SK-N-SH (cell line): ENCODE results near the gene CLK1. TPM values are rescaled to one million over a fixed set of nuclear protein-coding genes. Genes with fewer than 3 reads are reported as not detected.

ENCODE experiments used
- CTCF ChIA-PET: fragments of 300-600, 350-600 bp; formaldehyde crosslinking; extraction: SDS; loops from one replicate; lab custom pipeline; 2021; lab: Yijun Ruan, JAX
- POLR2A ChIA-PET: fragments of 350-600 bp; sonication (Branson Sonifier 250); formaldehyde crosslinking; extraction: SDS; loops from one replicate; lab custom pipeline; 2020; ENCODE audit warnings: antibody characterized with exemption, inconsistent platforms; lab: Yijun Ruan, JAX
- DNase-seq: peaks from one replicate; pipeline ENCODE4 v3.0.0; 2012
- H2AFZ ChIP-seq: fragments of 200-600 bp; sonication (generic); 2 replicates; pipeline ENCODE4 v1.8.1; 2016; ENCODE audit warnings: antibody characterized with exemption, mild to moderate bottlenecking, low read depth
- H3F3A ChIP-seq: fragments of 200-600 bp; sonication (generic); replicated peaks from 2 replicates; pipeline ENCODE3; 2016; ENCODE audit warnings: antibody characterized with exemption, mild to moderate bottlenecking; ENCODE audit not compliant: insufficient read depth
- H3K27ac ChIP-seq, 2 experiments: fragments of 200-500 bp in 1 of 2; fragments of 200-600 bp in 1 of 2; sonication (Bioruptor generic) in 1 of 2; sonication (generic), shearing (Covaris generic) in 1 of 2; 2 replicates each; pipeline versions ENCODE4 v1.5.1 to v1.6.1; 2014 to 2016; ENCODE audit warnings: low read depth in 2 of 2, inconsistent platforms in 1 of 2, low read length in 1 of 2, mild to moderate bottlenecking in 1 of 2, mixed read lengths in 1 of 2
- H3K27me3 ChIP-seq: fragments of 200-600 bp; sonication (generic), shearing (Covaris generic); 2 replicates; pipeline ENCODE4 v1.6.1; 2016; ENCODE audit warnings: mixed run types; ENCODE audit not compliant: insufficient read depth
- H3K36me3 ChIP-seq, 2 experiments: fragments of 200-500 bp in 1 of 2; fragments of 200-600 bp in 1 of 2; sonication (Bioruptor generic) in 1 of 2; sonication (generic) in 1 of 2; replicated peaks in 1 of 2; 2 replicates each; pipeline versions ENCODE3 to v1.5.1; 2014 to 2016; ENCODE audit warnings: low read length in 1 of 2, mild to moderate bottlenecking in 1 of 2; ENCODE audit not compliant: insufficient read depth in 2 of 2, control insufficient read depth in 1 of 2
- H3K4me1 ChIP-seq, 2 experiments: fragments of 200-500 bp in 1 of 2; fragments of 200-600 bp in 1 of 2; sonication (Bioruptor generic) in 1 of 2; sonication (generic), shearing (Covaris generic) in 1 of 2; 2 replicates each; pipeline versions ENCODE4 v1.5.1 to v1.6.1; 2014 to 2016; ENCODE audit warnings: low read depth in 1 of 2, low read length in 1 of 2, mixed run types in 1 of 2; ENCODE audit not compliant: insufficient read depth in 2 of 2, control insufficient read depth in 1 of 2
- H3K4me2 ChIP-seq: fragments of 200-600 bp; sonication (generic), shearing (Covaris generic); 2 replicates; pipeline ENCODE4 v1.6.1; 2017; ENCODE audit warnings: mixed run types
- H3K4me3 ChIP-seq, 2 experiments: fragments of 200-500 bp in 1 of 2; fragments of 200-600 bp in 1 of 2; sonication (Bioruptor generic) in 1 of 2; sonication (generic), shearing (Covaris generic) in 1 of 2; 2 replicates each; pipeline versions ENCODE4 v1.5.1 to v1.8.1; 2014 to 2016; ENCODE audit warnings: low read depth in 2 of 2, inconsistent platforms in 1 of 2, low read length in 1 of 2, mild to moderate bottlenecking in 1 of 2, mixed read lengths in 1 of 2, moderate library complexity in 1 of 2
- H3K79me2 ChIP-seq: fragments of 200-600 bp; sonication (generic); 2 replicates; pipeline ENCODE4 v1.8.1; 2017; ENCODE audit warnings: mild to moderate bottlenecking; ENCODE audit not compliant: insufficient read depth
- H3K9ac ChIP-seq: fragments of 200-600 bp; sonication (generic); 2 replicates; pipeline ENCODE4 v1.6.1; 2017; ENCODE audit warnings: mixed run types
- H3K9me2 ChIP-seq: fragments of 200-600 bp; sonication (generic); 2 replicates; pipeline ENCODE4 v1.6.1; 2017; ENCODE audit warnings: mixed run types
- H3K9me3 ChIP-seq: fragments of 200-600 bp; sonication (generic); 2 replicates; pipeline ENCODE4 v1.6.1; 2017; ENCODE audit warnings: mixed run types, mild to moderate bottlenecking, moderate library complexity
- H4K20me1 ChIP-seq: fragments of 200-600 bp; sonication (generic); 2 replicates; pipeline ENCODE4 v1.6.1; 2017; ENCODE audit warnings: mild to moderate bottlenecking, mixed run types; ENCODE audit not compliant: insufficient read depth
- EP300 ChIP-seq, 2 experiments: IDR thresholded peaks; 2 replicates each; pipeline versions ENCODE4 v1.4.0 to v1.6.1; 2012; ENCODE audit warnings: borderline replicate concordance in 1 of 2, low read depth in 1 of 2, low read length in 1 of 2
- EZH2phosphoT487 ChIP-seq: fragments of 200-600 bp; sonication (generic); IDR thresholded peaks from 2 replicates; pipeline ENCODE4 v1.6.1; 2017; ENCODE audit warnings: low read depth, mixed run types, mild to moderate bottlenecking, antibody characterized with exemption, moderate library complexity, borderline replicate concordance
- FOSL2 ChIP-seq: IDR thresholded peaks from 2 replicates; pipeline ENCODE4 v1.4.0; 2012; ENCODE audit warnings: low read depth, mild to moderate bottlenecking, moderate library complexity, borderline replicate concordance
- FOXJ3 ChIP-seq: sonication (generic); formaldehyde crosslinking; IDR thresholded peaks from 2 replicates; pipeline ENCODE4 v1.5.1; 2020; ENCODE audit warnings: mild to moderate bottlenecking, missing genetic modification reagents
- FOXM1 ChIP-seq: IDR thresholded peaks from 2 replicates; pipeline ENCODE4 v1.4.0; 2012; ENCODE audit warnings: low read depth, mild to moderate bottlenecking
- GABPA ChIP-seq: IDR thresholded peaks from 2 replicates; pipeline ENCODE4 v1.4.0; 2012; ENCODE audit warnings: low read depth, mild to moderate bottlenecking
- GATA2 ChIP-seq: sonication (generic); formaldehyde crosslinking; IDR thresholded peaks from 2 replicates; pipeline ENCODE4 v1.5.0; 2020; ENCODE audit warnings: mild to moderate bottlenecking, missing genetic modification reagents
- JUND ChIP-seq: IDR thresholded peaks from 2 replicates; pipeline ENCODE4 v1.4.0; 2012
- NFIC ChIP-seq: IDR thresholded peaks from 2 replicates; pipeline ENCODE4 v1.4.0; 2012; ENCODE audit warnings: borderline replicate concordance
- NRF1 ChIP-seq: IDR thresholded peaks from 2 replicates; pipeline ENCODE4 v1.6.1; 2012; ENCODE audit warnings: low read depth, mild to moderate bottlenecking, low read length
- PBX3 ChIP-seq: IDR thresholded peaks from 2 replicates; pipeline ENCODE4; 2012
- POLR2AphosphoS5 ChIP-seq: IDR thresholded peaks from 2 replicates; pipeline ENCODE4 v1.6.1; 2012; ENCODE audit warnings: low read depth, low read length
- RFX5 ChIP-seq: IDR thresholded peaks from 2 replicates; pipeline ENCODE4 v1.6.1; 2012; ENCODE audit warnings: mild to moderate bottlenecking, improper control_type of control experiment, low read length
- RXRA ChIP-seq: IDR thresholded peaks from 2 replicates; pipeline ENCODE4 v1.4.0; 2012; ENCODE audit warnings: low read depth, mild to moderate bottlenecking, borderline replicate concordance
- TAF1 ChIP-seq: IDR thresholded peaks from 2 replicates; pipeline ENCODE4 v1.6.1; 2012; ENCODE audit warnings: low read depth, mild to moderate bottlenecking, low read length, moderate library complexity, borderline replicate concordance
- TEAD4 ChIP-seq: IDR thresholded peaks from 2 replicates; pipeline ENCODE4 v1.4.0; 2012; ENCODE audit warnings: mild to moderate bottlenecking, borderline replicate concordance; ENCODE audit not compliant: insufficient read depth
- USF1 ChIP-seq: IDR thresholded peaks from 2 replicates; pipeline ENCODE4 v1.4.0; 2012; ENCODE audit warnings: low read depth, borderline replicate concordance
- USF2 ChIP-seq: fragments of 150-350 bp; IDR thresholded peaks from 2 replicates; pipeline ENCODE4 v1.6.1; 2017; ENCODE audit warnings: antibody characterized with exemption, low read length, low read depth, borderline replicate concordance
- WGBS: methylation state at CpG from one replicate; pipeline ENCODE4 v1.1.6; 2017; ENCODE audit warnings: low lambda C conversion rate; 5-methylcytosine and 5-hydroxymethylcytosine counted together
- polyA plus RNA-seq, 3 experiments: library from polyadenylated mRNA; depleted of rRNA; stranded (reverse); fragments of >200 nt; gene quantifications; 2 replicates each; pipeline ENCODE4 v1.2.3, GENCODE V29; 2012
- TF ChIP-seq, protein P1 (sequence below): IDR thresholded peaks from 2 replicates; pipeline ENCODE4 v1.6.1; 2012; ENCODE audit warnings: mild to moderate bottlenecking, low read depth, low read length, moderate library complexity

The CLK1 gene
- polyA plus RNA-seq, 1 of the 3 experiments (the other 2 are of a cell fraction): 31.1 TPM

DNA sequence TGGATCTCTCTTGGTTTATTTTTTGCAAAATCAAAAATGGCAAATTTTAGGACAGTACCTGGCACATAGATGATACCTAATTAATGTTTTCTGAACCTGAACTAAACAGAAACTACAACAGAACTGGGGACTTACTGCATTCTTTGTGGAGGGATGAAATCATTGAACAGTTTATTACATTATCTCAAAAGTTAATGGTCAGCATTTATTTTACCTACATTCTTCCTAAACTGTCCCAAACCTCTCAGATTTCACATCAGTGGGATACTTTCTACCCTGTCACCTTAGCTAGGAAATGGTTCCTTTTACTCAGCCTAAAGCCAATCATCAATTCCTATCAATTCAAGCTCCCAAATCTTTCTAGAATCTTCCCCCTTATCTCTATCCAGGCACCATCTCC lies 35.0 kb upstream of the CLK1 start (continued):
- TF ChIP-seq, protein P1, sequence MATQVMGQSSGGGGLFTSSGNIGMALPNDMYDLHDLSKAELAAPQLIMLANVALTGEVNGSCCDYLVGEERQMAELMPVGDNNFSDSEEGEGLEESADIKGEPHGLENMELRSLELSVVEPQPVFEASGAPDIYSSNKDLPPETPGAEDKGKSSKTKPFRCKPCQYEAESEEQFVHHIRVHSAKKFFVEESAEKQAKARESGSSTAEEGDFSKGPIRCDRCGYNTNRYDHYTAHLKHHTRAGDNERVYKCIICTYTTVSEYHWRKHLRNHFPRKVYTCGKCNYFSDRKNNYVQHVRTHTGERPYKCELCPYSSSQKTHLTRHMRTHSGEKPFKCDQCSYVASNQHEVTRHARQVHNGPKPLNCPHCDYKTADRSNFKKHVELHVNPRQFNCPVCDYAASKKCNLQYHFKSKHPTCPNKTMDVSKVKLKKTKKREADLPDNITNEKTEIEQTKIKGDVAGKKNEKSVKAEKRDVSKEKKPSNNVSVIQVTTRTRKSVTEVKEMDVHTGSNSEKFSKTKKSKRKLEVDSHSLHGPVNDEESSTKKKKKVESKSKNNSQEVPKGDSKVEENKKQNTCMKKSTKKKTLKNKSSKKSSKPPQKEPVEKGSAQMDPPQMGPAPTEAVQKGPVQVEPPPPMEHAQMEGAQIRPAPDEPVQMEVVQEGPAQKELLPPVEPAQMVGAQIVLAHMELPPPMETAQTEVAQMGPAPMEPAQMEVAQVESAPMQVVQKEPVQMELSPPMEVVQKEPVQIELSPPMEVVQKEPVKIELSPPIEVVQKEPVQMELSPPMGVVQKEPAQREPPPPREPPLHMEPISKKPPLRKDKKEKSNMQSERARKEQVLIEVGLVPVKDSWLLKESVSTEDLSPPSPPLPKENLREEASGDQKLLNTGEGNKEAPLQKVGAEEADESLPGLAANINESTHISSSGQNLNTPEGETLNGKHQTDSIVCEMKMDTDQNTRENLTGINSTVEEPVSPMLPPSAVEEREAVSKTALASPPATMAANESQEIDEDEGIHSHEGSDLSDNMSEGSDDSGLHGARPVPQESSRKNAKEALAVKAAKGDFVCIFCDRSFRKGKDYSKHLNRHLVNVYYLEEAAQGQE: no peak
- TF ChIP-seq NFIC: no peak
- no peak for TF ChIP-seq RFX5
- TF ChIP-seq TAF1: no peak
- TF ChIP-seq, all 33 proteins: peak for 0

DNA sequence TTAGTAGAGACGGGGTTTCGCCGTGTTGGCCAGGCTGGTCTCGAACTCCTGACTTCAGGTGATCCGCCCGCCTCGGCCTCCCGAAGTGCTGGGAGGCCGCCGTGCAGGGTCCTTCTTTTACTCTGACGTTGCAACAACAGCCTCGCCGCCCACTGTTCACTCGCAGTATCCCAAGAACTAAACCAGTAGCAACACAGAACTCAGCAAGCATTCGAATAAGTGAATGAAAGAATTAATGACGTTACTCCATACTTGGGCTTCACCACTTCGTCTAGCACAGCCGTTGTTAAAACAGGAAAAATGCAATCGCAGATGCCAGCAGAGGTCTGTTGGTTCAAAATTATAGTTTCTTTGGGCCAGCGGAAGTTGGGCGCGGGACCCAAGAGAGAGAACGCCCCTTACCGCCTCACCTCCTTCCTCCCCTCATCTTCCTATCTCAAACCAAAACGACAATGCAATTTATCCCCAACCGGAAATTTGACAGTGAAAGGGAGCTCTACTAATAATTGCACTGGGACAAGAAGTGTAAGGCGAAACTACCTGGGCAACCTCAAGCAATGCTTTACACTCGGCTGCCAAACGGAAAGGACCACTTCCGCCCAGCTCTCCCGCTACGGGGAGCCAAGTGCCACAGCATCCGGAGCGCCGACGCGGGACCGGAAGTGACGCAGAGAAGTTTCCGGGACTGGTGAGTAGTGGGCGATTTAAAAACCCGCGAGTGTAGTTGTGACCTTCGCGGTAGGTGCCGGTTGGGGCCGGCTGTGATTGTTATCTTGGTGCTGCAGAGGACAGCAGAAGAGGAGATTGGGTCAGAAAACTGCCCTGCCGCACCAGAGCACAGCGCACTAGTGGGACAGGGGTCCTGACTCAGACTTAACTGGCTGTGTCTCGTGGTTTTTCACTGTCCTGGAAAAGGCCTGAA lies 24.5 kb upstream of the CLK1 start, which contains the start of the genes NIF3L1 and PPIL3:
Gene NIF3L1, plus strand, starts transcription at position 668 of the 922 bp plus-strand sequence. CDS start 2,573 bp downstream, outside the sequence.
Gene PPIL3, minus strand, starts transcription at position 374 of the 922 bp plus-strand sequence. CDS start 1,462 bp downstream, outside the sequence.
- Histone ChIP-seq H3K9me3 (no peaks in the 10 kb centered on the region), H3K9ac (peak within 1 kb of the TSS; percentile 95), H2AFZ (peak within 1 kb of the TSS; percentile 90), H4K20me1 (no peaks in the 10 kb centered on the region), H3K4me2 (peak within 1 kb of the TSS; percentile 94), H3K36me3 (peaks cover 15 to 19% of the 10 kb centered on the region in 2 experiments), H3F3A (peaks cover 30% of the 10 kb centered on the region), H3K4me3 (peak within 1 kb of the TSS; percentile 81 to 89), H3K27ac (peak within 1 kb of the TSS; percentile 95 to 96), H3K4me1 (peaks cover 2 to 10% of the 10 kb centered on the region in 2 experiments; a peak in 3 of 4 replicates), H3K79me2 (peaks cover 67% of the 10 kb centered on the region), H3K9me2 (no peaks in the 10 kb centered on the region), H3K27me3 (no peaks in the 10 kb centered on the region)
- CTCF ChIA-PET: interaction anchor here (1.1 to 2.0 kb wide), 5 partner anchors 13 to 180 kb away, joined by 3 to 12 read pairs (median 4); partner anchors contain the start of genes BZW1 and ORC2
- peak; percentile 84 for DNase-seq
- WGBS: under 1% methylated on average over 34 of the region's 50 CpGs
- POLR2A ChIA-PET: interaction anchor here (0.6 to 2.1 kb wide), 7 partner anchors 9 to 892 kb away, joined by 3 to 17 read pairs (median 3); partner anchors contain the start of genes ALS2 and CLK1
- TF ChIP-seq PBX3 (no peak; the same call in 1 of the 2 replicates), USF1 (no peak), RFX5 (peak; percentile 71; the same call in 1 of the 2 replicates), FOSL2 (peak; percentile 2; the same call in 1 of the 2 replicates), EP300 (IDR thresholded peaks at IDR 0.05; ENCODE audit: borderline replicate concordance in 1 of 2, low read depth in 1 of 2, low read length in 1 of 2) (peak in 1 of 2 experiments; percentile 38; a peak in 1 of 4 replicates), GABPA (peak; percentile 99), EZH2phosphoT487 (no peak), FOXJ3 (CRISPR knock-in tag) (no peak), USF2 (no peak), NRF1 (no peak), JUND (no peak), TEAD4 (no peak), FOXM1 (no peak), POLR2AphosphoS5 (peak; percentile 76), NFIC (no peak; the same call in 1 of the 2 replicates), GATA2 (CRISPR knock-in tag) (peak; percentile 81), RXRA (0 out of 2 replicates have a peak, but pooled peaks have one; percentile 3)
